PC-3 (cell line): ENCODE measurements around the gene ARID4A. TPM values are rescaled to one million over a fixed set of nuclear protein-coding genes. Genes with fewer than 3 reads are reported as not detected.

Experiments used
- ATAC-seq: fragments of 200-7000 bp; cut with Tn5 transposase; 2 replicates; pipeline ENCODE4 v1.9.1; 2020; ENCODE audit warnings: mild to moderate bottlenecking, moderate library complexity
- BruUV-seq: library from RNA; stranded (reverse); fragments of 400-500 nt; replicated peaks from 2 replicates; lab custom pipeline; 2021; lab: Mats Ljungman, UMichigan
- CTCF ChIA-PET: fragments of 300-600 bp; sonication (Branson Sonifier 250); formaldehyde crosslinking; loops from one replicate; lab custom pipeline; 2022; ENCODE audit warnings: antibody characterized with exemption; lab: Charles Lee
- POLR2A ChIA-PET: fragments of 300-600 bp; sonication (Branson Sonifier 250); formaldehyde crosslinking; loops from one replicate; lab custom pipeline; 2022; ENCODE audit warnings: antibody characterized with exemption; ENCODE audit not compliant: unreplicated experiment; lab: Charles Lee
- DNase-seq: peaks from one replicate; pipeline ENCODE4 v3.0.0-alpha.2; 2015
- H2AFZ ChIP-seq: fragments of 300-600 bp; sonication (generic); 2 replicates; pipeline ENCODE4 v1.6.0; 2016; ENCODE audit warnings: antibody characterized with exemption, low read length
- H3F3A ChIP-seq: fragments of 300-600 bp; sonication (generic); one replicate; pipeline ENCODE4 v1.6.0; 2017; ENCODE audit warnings: antibody characterized with exemption, low read length, control low read depth, mild to moderate bottlenecking; ENCODE audit not compliant: unreplicated experiment
- H3K27ac ChIP-seq: fragments of 300-600 bp; sonication (generic); 2 replicates; pipeline ENCODE4 v1.5.1; 2016; ENCODE audit warnings: mild to moderate bottlenecking, low read length
- H3K27me3 ChIP-seq: fragments of 300-600 bp; sonication (generic); 2 replicates; pipeline ENCODE4 v1.6.1; 2016; ENCODE audit warnings: low read length, mixed read lengths
- H3K36me3 ChIP-seq: fragments of 300-600 bp; sonication (generic); 2 replicates; pipeline ENCODE4 v1.6.1; 2016; ENCODE audit warnings: low read depth, mixed run types, low read length, mixed read lengths
- H3K4me1 ChIP-seq: fragments of 300-600 bp; sonication (generic); 2 replicates; pipeline ENCODE4 v1.5.1; 2016; ENCODE audit warnings: low read length; ENCODE audit not compliant: insufficient read depth
- H3K4me2 ChIP-seq: fragments of 300-600 bp; sonication (generic); 2 replicates; pipeline ENCODE4 v1.6.0; 2016; ENCODE audit warnings: low read length
- H3K4me3 ChIP-seq: fragments of 300-600 bp; sonication (generic); 2 replicates; pipeline ENCODE4 v1.5.1; 2016; ENCODE audit warnings: mild to moderate bottlenecking, low read length, mixed read lengths
- H3K79me2 ChIP-seq: fragments of 300-600 bp; sonication (generic); 2 replicates; pipeline ENCODE4 v1.6.1; 2017; ENCODE audit warnings: low read length, mixed read lengths
- H3K9ac ChIP-seq: fragments of 300-600 bp; sonication (generic); 2 replicates; pipeline ENCODE4 v1.6.0; 2016; ENCODE audit warnings: mild to moderate bottlenecking, low read length
- H3K9me2 ChIP-seq: fragments of 300-600 bp; sonication (generic); replicated peaks from 2 replicates; pipeline ENCODE4 v1.6.1; 2016; ENCODE audit warnings: mixed run types, low read length, mixed read lengths
- H3K9me3 ChIP-seq: fragments of 300-600 bp; sonication (generic); 2 replicates; pipeline ENCODE4 v1.6.1; 2016; ENCODE audit warnings: low read length, mixed read lengths
- H4K20me1 ChIP-seq: fragments of 300-600 bp; sonication (generic); 2 replicates; pipeline ENCODE4 v1.6.1; 2016; ENCODE audit warnings: low read length, mixed read lengths
- CTCF ChIP-seq: fragments of 300-600 bp; sonication (generic); conservative IDR thresholded peaks from 2 replicates; pipeline ENCODE4 v1.5.1; 2017; ENCODE audit warnings: antibody characterized with exemption, low read depth, mild to moderate bottlenecking, low read length
- EZH2 ChIP-seq: fragments of 300-600 bp; sonication (generic); IDR thresholded peaks from one replicate; pipeline ENCODE4 v1.6.1; 2017; ENCODE audit warnings: antibody characterized with exemption, mild to moderate bottlenecking, low read length; ENCODE audit not compliant: unreplicated experiment
- EZH2phosphoT487 ChIP-seq: fragments of 300-600 bp; sonication (generic); IDR thresholded peaks from 2 replicates; pipeline ENCODE4 v1.6.1; 2018; ENCODE audit warnings: mild to moderate bottlenecking, antibody characterized with exemption, low read length, borderline replicate concordance
- intact Hi-C: fragments of 100-400 bp; cut with micrococcal nuclease; formaldehyde crosslinking; loops from 2 replicates; pipeline ENCODE4 v1.9.0; 2023
- total RNA-seq: library from RNA; depleted of rRNA; stranded (reverse); fragments of >200 nt; gene quantifications from 2 replicates; pipeline ENCODE4 v1.2.3, GENCODE V29; 2014

Gene ARID4A
- total RNA-seq, 1 experiment from 2014 or later = 7.3 TPM

- TF ChIP-seq CTCF (no peak), EZH2 (no peak), EZH2phosphoT487 (no peak)
- Histone ChIP-seq H3K79me2 (no peaks in the 10 kb centered on the region), H3K9me3 (no peaks in the 10 kb centered on the region), H3K27ac (no peak overlapping the region), H3K4me1 (peaks cover 10% of the 10 kb centered on the region), H3K27me3 (no peaks in the 10 kb centered on the region), H3K4me3 (peak overlapping the region; percentile 71), H3F3A (no peaks in the 10 kb centered on the region), H3K4me2 (peak overlapping the region; percentile 85), H2AFZ (peak overlapping the region; percentile 90), H3K9ac (peak overlapping the region; percentile 61; the same call in 1 of the 2 replicates), H3K36me3 (no peaks in the 10 kb centered on the region), H3K9me2 (no peaks in the 10 kb centered on the region), H4K20me1 (no peaks in the 10 kb centered on the region)
- CTCF ChIA-PET = no interaction called here
- DNase-seq (no peak), ATAC-seq (no peak)
- no TSS peak for BruUV-seq
- intact Hi-C loops = no loop called here
- POLR2A ChIA-PET = no interaction called here
Measured at GRCh38 chr14:58395562-58395811, 97.1 kb downstream of the ARID4A start.

- H3F3A ChIP-seq = no peaks in the 10 kb centered on the region
- H2AFZ ChIP-seq = peak within 1 kb of the TSS; percentile 90
- H3K27me3 ChIP-seq = no peaks in the 10 kb centered on the region
- ChIA-PET CTCF (interaction anchor here (0.5 kb wide), 1 partner anchor 73 kb away, joined by 7 read pairs; no protein-coding TSS in a partner anchor), POLR2A (interaction anchor here (0.6 kb wide), 1 partner anchor 98 kb away, joined by 4 read pairs; the partner anchor contains the start of gene ARID4A)
- TF ChIP-seq CTCF = peak; percentile 99
- no peak for TF ChIP-seq EZH2phosphoT487
- no peak for TF ChIP-seq EZH2
- H3K79me2 ChIP-seq = no peaks in the 10 kb centered on the region
- H3K9ac ChIP-seq = peak within 1 kb of the TSS; percentile 61
- no peaks in the 10 kb centered on the region for H3K36me3 ChIP-seq
- intact Hi-C loops = no loop called here
- no peaks in the 10 kb centered on the region for H4K20me1 ChIP-seq
- BruUV-seq = TSS peak; percentile 29
- peak within 1 kb of the TSS; percentile 71 for H3K4me3 ChIP-seq
- no peaks in the 10 kb centered on the region for H3K9me3 ChIP-seq
- no peaks in the 10 kb centered on the region for H3K9me2 ChIP-seq
- H3K4me2 ChIP-seq = peak within 1 kb of the TSS; percentile 85
- peak; percentile 86 for ATAC-seq
- H3K4me1 ChIP-seq = peaks cover 10% of the 10 kb centered on the region
- DNase-seq = peak; percentile 94
- H3K27ac ChIP-seq = no peak within 1 kb of the TSS
Measured at GRCh38 chr14:58395812-58396788, 97.7 kb downstream of the ARID4A start, which contains the start of gene TOMM20L. TSS of gene TOMM20L (plus strand) at chr14:58395930. CDS start at chr14:58395958, 28 bp downstream.

- no peaks in the 10 kb centered on the region for H3K27me3 ChIP-seq
- intact Hi-C loops = no loop called here
- no peaks in the 10 kb centered on the region for H3F3A ChIP-seq
- no peak overlapping the region for H2AFZ ChIP-seq
- no peak overlapping the region for H3K9ac ChIP-seq
- no peaks in the 10 kb centered on the region for H3K9me3 ChIP-seq
- DNase-seq = no peak
- H3K4me3 ChIP-seq = no peak overlapping the region
- no peak overlapping the region for H3K27ac ChIP-seq
- no peak overlapping the region for H3K4me2 ChIP-seq
- H3K79me2 ChIP-seq = no peaks in the 10 kb centered on the region
- no peaks in the 10 kb centered on the region for H3K9me2 ChIP-seq
- TF ChIP-seq EZH2 = no peak
- no peak for TF ChIP-seq CTCF
- no peak for TF ChIP-seq EZH2phosphoT487
- H4K20me1 ChIP-seq = no peaks in the 10 kb centered on the region
- no peaks in the 10 kb centered on the region for H3K36me3 ChIP-seq
- BruUV-seq = no TSS peak
- no peak for ATAC-seq
- CTCF ChIA-PET = no interaction called here
- peaks cover 10% of the 10 kb centered on the region for H3K4me1 ChIP-seq
- POLR2A ChIA-PET = no interaction called here
Measured at GRCh38 chr14:58397156-58397555, 98.8 kb downstream of the ARID4A start.
